Measurements from ENCODE around the gene PDE1A. TPM values are rescaled to one million over a fixed set of nuclear protein-coding genes. Genes with fewer than 3 reads are reported as not detected.

PDE1A gene
- 0.19 TPM in 1 of 2 replicates, not detected in the other for total RNA-seq (2014; rRNA removed; shearing (Covaris generic))
- 0.04 and 0.10 TPM in 2 replicates for polyA plus RNA-seq (2015; cell fraction: cytosol; rRNA removed)
- not detected in 2 replicates for polyA plus RNA-seq (2015; cell fraction: nucleus; rRNA removed)

DNA sequence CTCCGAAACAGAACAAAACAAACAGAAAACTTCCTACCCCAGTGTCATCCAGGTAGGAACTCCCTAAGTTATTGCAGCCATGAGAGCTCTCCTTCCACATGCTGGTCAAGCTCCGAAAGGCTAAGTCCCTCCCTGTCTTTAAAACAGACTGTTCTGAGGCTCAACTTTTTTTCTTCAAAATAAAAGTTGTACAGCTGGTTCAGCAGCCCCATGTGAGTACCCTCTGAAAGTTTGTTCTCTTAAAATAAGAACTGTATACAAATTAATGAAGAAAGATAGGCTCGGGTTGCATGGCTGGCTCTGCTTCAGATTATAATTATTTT lies at the start of gene PDE1A:
Gene PDE1A (minus strand): TSS at position 119 of the 323 bp plus-strand sequence.
- in situ Hi-C loops (cut with HindIII; ENCODE audit: low pct_unique_long_range_greater_than_20kb, low sequenced_read_pairs): no loop called here

DNA sequence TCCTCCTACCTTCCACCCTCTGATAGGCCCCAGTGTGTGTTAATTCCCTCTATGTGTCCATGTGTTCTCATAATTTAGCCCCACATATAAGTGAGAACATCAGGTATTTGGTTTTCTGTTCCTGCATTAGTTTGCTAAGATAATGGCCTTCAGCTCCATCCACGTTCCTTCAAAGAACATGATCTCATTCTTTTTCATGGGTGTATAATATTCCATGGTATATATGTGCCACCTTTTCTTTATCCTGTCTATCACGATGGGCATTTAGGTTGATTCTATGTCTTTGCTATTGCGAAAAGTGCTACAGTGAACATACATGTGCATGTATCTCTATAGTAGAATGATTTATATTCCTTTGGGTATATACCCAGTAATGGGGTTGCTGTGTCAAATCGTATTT lies 46.8 kb upstream of the PDE1A start:
- in situ Hi-C loops (cut with HindIII; ENCODE audit: low pct_unique_long_range_greater_than_20kb, low sequenced_read_pairs): no loop called here
- no peak for DNase-seq (ENCODE audit: low read depth, low spot score)

More for the DNA sequence above, at the start of gene PDE1A:
- DNase-seq (ENCODE audit: low read depth, low spot score): no peak

DNA sequence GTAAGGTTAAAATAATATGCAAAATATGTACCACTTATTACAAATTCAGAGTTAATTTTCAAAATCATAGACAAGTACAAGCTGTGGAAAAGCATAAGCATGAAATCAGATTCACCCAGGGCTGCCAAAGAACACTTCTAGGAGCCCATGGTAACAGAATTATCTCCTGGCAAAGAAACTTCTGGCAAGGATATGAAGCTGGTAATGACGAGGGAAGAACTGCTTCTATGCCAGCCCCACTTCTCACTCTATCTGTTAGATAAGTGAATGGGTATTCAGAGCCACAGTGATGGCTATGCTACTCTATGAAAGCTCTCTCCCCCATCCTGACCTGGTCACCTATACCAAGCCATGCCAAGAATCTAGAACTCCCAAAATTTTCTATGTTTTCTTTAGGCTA lies 36.9 kb upstream of the PDE1A start:
- DNase-seq (ENCODE audit: low read depth, low spot score): no peak
- in situ Hi-C loops (cut with HindIII; ENCODE audit: low pct_unique_long_range_greater_than_20kb, low sequenced_read_pairs): no loop called here

DNA sequence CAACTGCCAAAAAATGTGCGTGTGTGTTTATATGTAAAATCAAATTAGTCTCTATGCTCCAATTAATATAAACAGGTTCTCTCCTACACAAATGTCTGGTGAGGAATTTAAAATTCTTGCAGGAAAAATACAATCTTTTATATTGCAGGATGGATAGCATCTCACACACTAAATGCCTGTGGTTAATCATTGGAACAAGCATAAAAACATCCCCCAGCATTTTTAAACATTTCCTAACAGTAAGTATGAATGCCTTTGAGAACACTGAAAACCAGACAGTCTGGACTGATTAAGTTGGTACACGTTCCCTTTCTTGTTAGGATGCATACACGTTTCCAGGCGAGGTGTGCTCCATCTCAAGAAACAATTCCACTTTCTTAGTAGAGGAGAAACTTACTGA lies 29.9 kb upstream of the PDE1A start:
- in situ Hi-C loops (cut with HindIII; ENCODE audit: low pct_unique_long_range_greater_than_20kb, low sequenced_read_pairs): no loop called here
- DNase-seq (ENCODE audit: low read depth, low spot score): no peak

DNA sequence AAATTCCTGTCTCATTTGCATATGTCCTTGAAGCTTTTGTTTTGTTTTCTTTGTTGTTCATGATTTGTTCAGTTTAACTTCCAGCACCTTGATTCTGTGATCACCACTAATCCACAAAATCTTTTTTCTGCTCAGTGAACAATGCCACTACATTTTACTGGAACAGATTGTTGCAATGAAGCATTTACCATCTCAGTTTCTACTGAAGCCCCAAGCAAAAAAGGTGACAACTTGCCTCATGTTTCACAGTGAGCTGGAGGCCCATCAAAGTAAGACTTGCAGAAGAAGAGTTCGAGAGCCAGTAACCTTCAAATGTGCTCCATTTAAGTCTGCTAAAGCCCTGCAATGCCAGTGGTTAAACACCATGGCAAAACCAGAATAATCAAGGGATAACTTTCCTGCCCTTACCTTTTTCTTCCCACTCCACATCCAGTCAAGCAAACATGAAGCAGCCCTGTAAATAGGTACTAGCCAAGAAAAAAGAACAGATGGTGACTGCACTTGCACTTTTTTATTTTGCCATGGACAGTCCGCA lies 25.7 kb upstream of the PDE1A start:
- no peak for DNase-seq (ENCODE audit: low read depth, low spot score)
- in situ Hi-C loops (cut with HindIII; ENCODE audit: low pct_unique_long_range_greater_than_20kb, low sequenced_read_pairs): no loop called here

DNA sequence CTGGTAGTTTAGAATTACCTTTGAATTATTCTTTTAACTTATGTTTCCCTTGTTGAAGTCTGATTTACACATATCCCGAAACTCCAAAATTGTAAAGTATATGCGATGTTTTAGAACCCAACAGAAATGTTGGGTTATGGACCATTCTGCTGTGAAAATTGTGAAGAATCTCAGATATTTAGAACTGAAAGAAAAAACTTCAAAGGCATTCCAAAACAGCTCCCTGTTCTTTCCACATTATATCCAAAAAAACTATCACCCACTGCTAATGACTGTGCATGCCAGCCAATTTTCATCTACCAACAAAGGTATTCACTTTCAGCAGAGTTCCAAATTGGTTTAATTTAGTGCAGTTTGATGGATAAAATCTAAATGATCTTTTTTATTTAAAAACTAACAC lies 21.5 kb upstream of the PDE1A start:
- in situ Hi-C loops (cut with HindIII; ENCODE audit: low pct_unique_long_range_greater_than_20kb, low sequenced_read_pairs): no loop called here
- DNase-seq (ENCODE audit: low read depth, low spot score): no peak

DNA sequence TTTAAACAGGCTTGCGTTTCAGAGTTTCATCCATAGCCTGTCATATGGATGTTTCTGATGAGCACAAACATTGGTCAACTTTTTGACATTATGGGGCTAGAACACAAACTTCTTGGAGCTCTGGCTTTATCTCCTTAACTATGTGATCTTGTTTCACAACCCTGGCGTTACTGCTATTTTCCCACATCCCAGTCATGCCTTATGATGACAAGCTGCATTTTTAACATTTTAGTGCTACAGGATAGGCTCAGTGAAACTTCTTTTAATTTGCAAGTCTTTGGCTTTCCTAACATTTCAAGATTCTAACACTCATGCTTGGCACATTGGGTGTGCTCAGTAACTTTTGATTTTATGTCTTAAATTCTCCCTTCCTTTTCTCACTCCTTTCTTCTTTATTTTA lies 21.0 kb upstream of the PDE1A start:
- in situ Hi-C loops (cut with HindIII; ENCODE audit: low pct_unique_long_range_greater_than_20kb, low sequenced_read_pairs): no loop called here
- no peak for DNase-seq (ENCODE audit: low read depth, low spot score)

DNA sequence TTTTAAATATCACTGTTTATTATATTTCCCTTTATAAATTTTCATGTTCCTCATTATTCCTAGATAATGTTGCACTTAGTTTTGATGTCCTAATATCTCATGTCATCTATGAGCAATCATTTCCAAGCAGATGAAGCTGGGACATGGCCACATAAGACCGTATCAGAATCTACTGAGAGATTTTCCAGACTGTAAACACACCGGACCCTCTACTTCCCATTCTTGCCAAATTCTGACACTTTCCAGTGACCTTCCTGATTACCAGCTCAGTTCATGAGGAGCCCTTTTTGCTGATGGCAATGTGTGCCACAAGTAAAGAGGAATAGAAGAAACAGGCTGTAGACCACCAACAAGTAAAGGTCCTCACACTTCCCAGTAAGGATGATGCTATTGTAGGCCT lies 20.3 kb upstream of the PDE1A start:
- no peak for DNase-seq (ENCODE audit: low read depth, low spot score)
- in situ Hi-C loops (cut with HindIII; ENCODE audit: low pct_unique_long_range_greater_than_20kb, low sequenced_read_pairs): no loop called here

DNA sequence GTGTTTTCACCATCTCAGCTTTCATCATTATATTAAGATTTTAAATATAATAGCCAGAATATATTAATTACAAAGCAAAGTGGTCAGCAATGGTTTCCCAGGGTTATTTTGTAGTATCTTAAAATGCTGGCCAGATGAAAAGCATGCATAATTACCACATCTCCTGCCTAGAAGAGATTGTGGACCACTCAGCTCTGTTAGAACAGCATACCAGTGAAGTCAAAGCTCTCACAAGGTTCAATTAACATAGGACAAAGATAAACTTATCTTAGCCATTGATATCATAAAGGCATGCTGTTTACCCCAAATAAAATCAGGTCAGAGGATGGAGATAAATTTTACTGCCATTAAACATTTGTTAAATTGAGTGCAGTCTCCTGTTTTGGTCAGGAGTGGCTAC lies 19.3 kb upstream of the PDE1A start:
- in situ Hi-C loops (cut with HindIII; ENCODE audit: low pct_unique_long_range_greater_than_20kb, low sequenced_read_pairs): no loop called here
- DNase-seq (ENCODE audit: low read depth, low spot score): no peak

DNA sequence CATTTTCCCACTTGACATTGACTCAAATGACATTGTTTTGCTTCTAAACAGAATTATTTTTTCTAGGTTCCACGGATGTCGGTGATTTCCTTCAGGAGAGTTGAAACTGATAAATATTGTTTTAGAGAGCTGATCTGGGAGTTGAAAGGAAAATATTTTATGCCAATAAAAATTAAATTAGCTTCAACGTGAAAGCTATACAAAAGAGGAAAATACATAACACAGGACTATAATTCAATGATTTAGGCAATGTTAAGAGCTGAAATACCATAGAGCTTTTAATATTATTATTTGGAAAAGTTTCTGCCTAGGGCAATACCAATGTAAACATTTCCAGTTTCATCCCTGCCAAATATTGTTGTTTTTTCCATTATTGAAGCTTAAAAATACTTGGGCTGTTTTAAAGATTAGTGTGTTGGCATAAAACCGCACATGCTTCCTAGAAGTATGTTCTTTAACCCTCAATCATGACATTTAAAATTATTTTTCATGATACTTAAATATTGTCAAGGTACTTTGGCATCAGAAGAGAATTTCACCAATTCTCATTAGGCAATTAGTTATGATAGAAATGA lies 18.6 kb upstream of the PDE1A start:
- in situ Hi-C loops (cut with HindIII; ENCODE audit: low pct_unique_long_range_greater_than_20kb, low sequenced_read_pairs): no loop called here
- no peak for DNase-seq (ENCODE audit: low read depth, low spot score)

DNA sequence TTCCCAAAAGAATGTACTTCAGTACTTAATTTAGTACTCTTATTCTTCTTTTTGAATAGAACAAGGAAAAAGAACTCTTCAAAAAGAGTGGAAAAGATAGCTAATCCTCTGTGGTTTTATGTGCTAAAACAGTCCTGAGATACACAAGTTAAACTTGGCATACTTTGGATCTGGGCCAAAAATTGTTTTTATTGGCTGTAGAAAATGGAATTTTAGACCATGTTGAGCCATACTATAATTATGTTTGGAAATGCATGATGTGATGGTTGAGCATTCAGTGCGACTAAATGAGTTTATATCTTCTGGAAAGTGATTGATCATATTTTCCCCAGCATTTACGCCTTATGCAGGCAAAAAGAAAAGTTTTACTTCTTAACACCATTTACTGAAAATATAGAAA lies 18.0 kb upstream of the PDE1A start:
- no peak for DNase-seq (ENCODE audit: low read depth, low spot score)
- in situ Hi-C loops (cut with HindIII; ENCODE audit: low pct_unique_long_range_greater_than_20kb, low sequenced_read_pairs): no loop called here

DNA sequence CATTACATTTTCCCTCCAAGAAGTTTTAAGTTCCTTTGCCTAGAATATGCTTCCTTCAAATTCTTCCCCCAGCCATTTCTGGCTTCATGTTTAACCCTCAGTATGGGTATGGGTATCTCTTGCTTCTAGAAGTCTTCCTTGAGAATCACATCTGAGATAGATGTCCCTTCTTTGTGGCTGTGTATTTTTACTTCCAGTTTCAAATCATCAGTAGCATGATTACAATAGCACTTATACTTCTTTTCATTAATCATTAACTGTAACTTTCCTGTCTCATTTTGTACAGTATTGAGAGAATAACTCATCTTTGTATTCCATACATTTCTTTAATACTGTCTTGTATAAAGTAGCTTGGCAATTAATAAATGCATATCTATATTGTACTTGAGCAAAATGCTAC lies 17.3 kb upstream of the PDE1A start:
- in situ Hi-C loops (cut with HindIII; ENCODE audit: low pct_unique_long_range_greater_than_20kb, low sequenced_read_pairs): no loop called here
- no peak for DNase-seq (ENCODE audit: low read depth, low spot score)

DNA sequence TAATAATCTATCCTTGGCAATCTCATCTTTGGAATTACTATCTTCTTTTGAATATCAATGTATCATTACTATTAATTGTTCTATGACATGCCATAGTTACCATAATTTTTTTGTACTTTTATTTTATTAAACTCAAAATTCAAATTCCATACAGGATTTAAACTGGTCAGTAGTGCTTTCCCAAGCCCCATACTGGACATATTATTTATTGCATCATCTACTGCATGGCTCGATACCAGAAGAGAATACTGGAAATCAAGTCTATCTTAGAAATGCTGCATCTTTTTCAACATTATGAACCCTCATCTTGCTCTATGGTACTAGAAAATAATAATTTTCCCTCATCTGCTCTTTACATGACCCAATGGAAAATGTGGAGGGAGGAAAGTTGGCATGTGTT lies 9.4 kb upstream of the PDE1A start:
- no peak for DNase-seq (ENCODE audit: low read depth, low spot score)
- in situ Hi-C loops (cut with HindIII; ENCODE audit: low pct_unique_long_range_greater_than_20kb, low sequenced_read_pairs): no loop called here

DNA sequence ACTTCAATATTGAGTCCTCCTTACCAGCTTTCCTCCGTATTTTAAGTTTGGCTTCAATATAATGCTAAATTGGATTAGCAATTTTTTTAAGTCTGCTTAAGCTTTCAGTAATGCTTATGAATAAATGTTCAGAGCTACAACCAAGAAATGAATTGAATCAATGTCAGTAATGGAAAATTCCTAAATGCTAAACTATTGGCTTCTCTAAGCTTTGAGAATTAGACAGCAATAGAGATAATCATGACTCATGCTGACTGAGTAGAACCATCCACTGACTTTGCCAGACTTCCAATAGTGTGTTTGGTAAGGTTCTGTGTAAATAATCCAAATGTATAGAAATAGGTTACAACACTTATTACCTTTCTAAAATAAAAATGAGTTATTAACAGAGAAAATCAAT lies 8.9 kb upstream of the PDE1A start:
- in situ Hi-C loops (cut with HindIII; ENCODE audit: low pct_unique_long_range_greater_than_20kb, low sequenced_read_pairs): no loop called here

DNA sequence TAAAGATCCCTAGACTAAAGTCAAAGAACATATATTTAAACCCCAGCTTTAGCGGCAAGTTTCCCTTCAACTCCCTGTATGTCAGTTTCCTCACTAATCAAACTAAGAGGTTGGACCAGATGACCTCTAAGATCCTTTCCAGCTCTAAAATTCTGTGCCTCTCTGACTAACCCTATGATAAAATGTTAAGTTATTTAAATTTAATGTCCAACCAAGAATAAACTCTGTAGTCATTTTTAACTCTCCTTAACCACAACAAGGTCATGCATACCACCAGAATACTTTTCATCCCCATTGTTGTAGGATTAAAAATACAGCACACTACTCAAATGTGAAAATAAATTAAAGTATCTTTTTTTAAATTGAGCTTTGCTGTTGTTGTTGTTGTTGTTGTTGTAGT lies 5.2 kb upstream of the PDE1A start:
- in situ Hi-C loops (cut with HindIII; ENCODE audit: low pct_unique_long_range_greater_than_20kb, low sequenced_read_pairs): no loop called here
- no peak for DNase-seq (ENCODE audit: low read depth, low spot score)

More for the DNA sequence above, 8.9 kb upstream of the PDE1A start:
- DNase-seq (ENCODE audit: low read depth, low spot score): no peak

DNA sequence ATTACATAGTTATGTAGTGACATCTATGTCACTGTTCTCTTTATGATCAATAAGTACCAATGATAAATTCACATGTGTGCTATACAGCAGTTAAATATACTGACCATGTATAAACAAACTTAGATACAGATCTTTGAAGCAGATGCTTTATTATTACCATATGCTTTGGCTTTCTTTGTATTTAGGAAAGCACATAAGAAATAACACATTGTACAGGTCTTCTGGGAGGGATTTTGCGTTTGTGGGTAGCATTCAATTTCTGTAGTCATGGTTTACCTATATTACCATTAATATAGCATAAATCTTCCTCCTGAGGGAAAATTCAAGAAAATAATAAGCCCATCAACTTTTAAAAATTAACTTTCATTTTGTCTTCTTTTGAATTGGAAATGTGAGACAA lies 1.6 kb upstream of the PDE1A start:
- in situ Hi-C loops (cut with HindIII; ENCODE audit: low pct_unique_long_range_greater_than_20kb, low sequenced_read_pairs): no loop called here
- DNase-seq (ENCODE audit: low read depth, low spot score): no peak

DNA sequence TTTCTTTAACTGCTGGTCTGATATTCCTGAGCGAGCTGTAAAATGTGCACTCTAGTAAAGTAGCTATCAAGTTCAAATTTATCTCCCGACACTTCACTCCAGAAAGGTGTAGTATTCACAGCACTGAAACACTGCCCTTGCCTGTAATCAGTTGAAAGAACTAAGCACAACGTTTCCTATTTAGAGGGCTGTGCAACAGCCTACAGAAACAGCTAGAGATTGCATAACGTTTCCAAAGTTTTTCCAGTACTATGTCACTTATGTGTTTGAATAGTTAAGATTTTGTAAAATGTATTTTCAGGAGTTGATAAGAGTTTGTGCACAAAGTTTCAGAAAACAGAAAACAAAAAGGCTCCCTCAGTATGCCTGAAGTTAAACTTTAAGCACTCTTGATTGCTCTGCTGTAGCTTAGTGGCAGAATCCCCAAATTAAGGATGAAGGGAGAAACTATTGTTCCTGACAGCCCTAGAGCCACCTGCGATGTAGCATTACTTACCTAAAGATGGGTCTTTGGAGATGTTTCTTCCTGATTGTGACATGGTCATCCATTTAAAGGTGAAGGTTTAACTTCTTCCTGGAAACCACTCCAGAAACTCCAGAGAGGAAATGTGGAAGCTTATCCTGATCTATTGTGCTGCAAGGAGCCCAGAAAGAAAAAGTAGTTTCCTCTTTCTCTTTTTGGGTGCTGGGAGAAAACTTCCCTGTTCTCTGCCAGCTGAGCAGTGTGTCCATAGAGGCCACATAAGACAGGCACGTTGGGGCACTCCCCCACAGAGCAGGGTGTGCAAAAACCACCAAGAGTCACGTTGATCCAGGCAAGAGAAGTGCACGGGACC lies 536 bp downstream of the PDE1A start:
- in situ Hi-C loops (cut with HindIII; ENCODE audit: low pct_unique_long_range_greater_than_20kb, low sequenced_read_pairs): no loop called here
- DNase-seq (ENCODE audit: low read depth, low spot score): no peak

DNA sequence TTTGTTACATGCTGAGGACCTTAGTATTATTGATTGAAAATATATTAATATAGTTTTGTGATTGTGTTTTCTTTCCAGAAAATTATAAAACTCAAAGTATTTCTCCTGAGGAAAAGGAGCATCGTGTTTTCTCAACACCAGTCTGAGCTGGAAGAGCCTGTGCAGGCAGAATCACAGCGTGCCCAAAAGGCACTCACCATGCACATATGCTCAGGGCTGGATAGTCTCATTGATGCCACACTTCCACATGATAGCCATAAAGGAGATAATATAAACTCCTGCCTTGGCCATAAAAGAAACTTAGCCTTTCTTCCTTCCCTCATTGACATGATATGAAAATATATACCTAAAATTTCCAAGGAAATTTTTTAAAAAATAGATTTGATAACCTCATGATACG lies 4.0 kb downstream of the PDE1A start:
- in situ Hi-C loops (cut with HindIII; ENCODE audit: low pct_unique_long_range_greater_than_20kb, low sequenced_read_pairs): no loop called here

DNA sequence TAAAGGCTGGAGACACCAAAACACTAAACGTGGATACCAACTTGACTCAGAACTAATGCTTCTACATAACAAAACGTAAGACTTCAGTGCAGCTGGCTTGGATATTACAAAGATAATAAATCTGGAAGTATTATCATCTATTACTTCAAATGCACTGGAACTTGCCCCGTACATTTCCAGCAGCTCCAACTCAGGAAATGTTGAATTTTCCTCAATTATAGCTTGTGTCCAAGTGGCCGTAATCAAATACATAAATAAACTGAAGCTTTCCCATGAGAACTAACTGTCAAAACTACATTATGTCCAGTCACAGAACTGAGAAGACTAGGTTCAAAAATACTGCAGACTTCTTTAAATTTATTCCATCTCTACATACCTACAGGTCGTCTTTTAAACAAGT lies 6.2 kb downstream of the PDE1A start:
- in situ Hi-C loops (cut with HindIII; ENCODE audit: low pct_unique_long_range_greater_than_20kb, low sequenced_read_pairs): no loop called here
- no peak for DNase-seq (ENCODE audit: low read depth, low spot score)

More for the DNA sequence above, 4.0 kb downstream of the PDE1A start:
- no peak for DNase-seq (ENCODE audit: low read depth, low spot score)

Data from SK-MEL-5 (cell line).